ENCODE results near the gene TAOK1.

The TAOK1 gene

GRCh38 chr17:29518359-29518758, 128.2 kb downstream of the TAOK1 start:
- DNase-seq: no peak
- peaks cover 81% of the 10 kb centered on the region for H3K36me3 ChIP-seq
- H3K27me3 ChIP-seq (ENCODE audit: insufficient read depth, low read depth, severe bottlenecking): no peaks in the 10 kb centered on the region
- no peak overlapping the region for H3K27ac ChIP-seq
- H3K4me3 ChIP-seq (ENCODE audit: low read depth, low read length): no peak overlapping the region
- no peak for TF ChIP-seq CTCF (IDR thresholded peaks at IDR 0.05; ENCODE audit: low read depth, low read length)
- no peaks in the 10 kb centered on the region for H3K9me3 ChIP-seq (ENCODE audit: severe bottlenecking)

- H3K9me3 ChIP-seq (ENCODE audit: severe bottlenecking): no peaks in the 10 kb centered on the region
- peaks cover 83% of the 10 kb centered on the region for H3K36me3 ChIP-seq
Measured at GRCh38 chr17:29524692-29525091, 134.5 kb downstream of the TAOK1 start.

GRCh38 chr17:29526322-29526721, 136.2 kb downstream of the TAOK1 start:
- no peak overlapping the region for H3K4me3 ChIP-seq (ENCODE audit: low read depth, low read length)
- H3K36me3 ChIP-seq: peaks cover 80% of the 10 kb centered on the region

More at GRCh38 chr17:29524692-29525091, 134.5 kb downstream of the TAOK1 start:
- no peak for TF ChIP-seq CTCF (IDR thresholded peaks at IDR 0.05; ENCODE audit: low read depth, low read length)
- no peaks in the 10 kb centered on the region for H3K27me3 ChIP-seq (ENCODE audit: insufficient read depth, low read depth, severe bottlenecking)
- no peak overlapping the region for H3K27ac ChIP-seq
- no peak overlapping the region for H3K4me3 ChIP-seq (ENCODE audit: low read depth, low read length)
- no peak for DNase-seq

GRCh38 chr17:29533976-29534375, 143.8 kb downstream of the TAOK1 start:
- TF ChIP-seq CTCF (IDR thresholded peaks at IDR 0.05; ENCODE audit: low read depth, low read length): no peak
- H3K9me3 ChIP-seq (ENCODE audit: severe bottlenecking): no peaks in the 10 kb centered on the region
- DNase-seq: no peak
- H3K36me3 ChIP-seq: peaks cover 68% of the 10 kb centered on the region
- H3K4me3 ChIP-seq (ENCODE audit: low read depth, low read length): no peak overlapping the region
- no peaks in the 10 kb centered on the region for H3K27me3 ChIP-seq (ENCODE audit: insufficient read depth, low read depth, severe bottlenecking)
- H3K27ac ChIP-seq: no peak overlapping the region; the same call in 1 of the 2 replicates

More at GRCh38 chr17:29526322-29526721, 136.2 kb downstream of the TAOK1 start:
- H3K27me3 ChIP-seq (ENCODE audit: insufficient read depth, low read depth, severe bottlenecking): no peaks in the 10 kb centered on the region
- no peak overlapping the region for H3K27ac ChIP-seq
- TF ChIP-seq CTCF (IDR thresholded peaks at IDR 0.05; ENCODE audit: low read depth, low read length): no peak
- no peaks in the 10 kb centered on the region for H3K9me3 ChIP-seq (ENCODE audit: severe bottlenecking)
- no peak for DNase-seq

GRCh38 chr17:29544066-29544465, 153.9 kb downstream of the TAOK1 start:
- peaks cover 35% of the 10 kb centered on the region for H3K36me3 ChIP-seq
- no peak overlapping the region for H3K4me3 ChIP-seq (ENCODE audit: low read depth, low read length)
- no peak for DNase-seq
- no peaks in the 10 kb centered on the region for H3K9me3 ChIP-seq (ENCODE audit: severe bottlenecking)
- H3K27ac ChIP-seq: no peak overlapping the region
- H3K27me3 ChIP-seq (ENCODE audit: insufficient read depth, low read depth, severe bottlenecking): no peaks in the 10 kb centered on the region
- no peak for TF ChIP-seq CTCF (IDR thresholded peaks at IDR 0.05; ENCODE audit: low read depth, low read length)

- H3K27me3 ChIP-seq (ENCODE audit: insufficient read depth, low read depth, severe bottlenecking): no peaks in the 10 kb centered on the region
- H3K9me3 ChIP-seq (ENCODE audit: severe bottlenecking): no peaks in the 10 kb centered on the region
- no peak overlapping the region for H3K27ac ChIP-seq
- no peak for TF ChIP-seq CTCF (IDR thresholded peaks at IDR 0.05; ENCODE audit: low read depth, low read length)
- DNase-seq: no peak
- peaks cover 21% of the 10 kb centered on the region for H3K36me3 ChIP-seq
- H3K4me3 ChIP-seq (ENCODE audit: low read depth, low read length): no peak overlapping the region
Measured at GRCh38 chr17:29546085-29546484, 155.9 kb downstream of the TAOK1 start.

Measured in WERI-Rb-1 (cell line).